Gastrocnemius medialis (tissue), 4 donors: ENCODE results near the gene YPEL1. TPM values are rescaled to one million over a fixed set of nuclear protein-coding genes. Genes with fewer than 3 reads are reported as not detected.

Experiments
- ATAC-seq, 2 donors: fragments of 150-250 bp; one replicate each; pipeline ENCODE4 v1.9.1; 2016
- DNase-seq, 2 donors: peaks; one replicate each; pipeline ENCODE4 v3.0.0-alpha.2; 2019
- H3K27ac ChIP-seq, 4 donors: fragments of 200-600 bp; sonication (generic); 1 replicate in 1 of 4; 2 replicates in 3 of 4; pipeline ENCODE4 v1.5.1; 2016 to 2018; ENCODE audit warnings: mild to moderate bottlenecking in 2 of 4, moderate library complexity in 1 of 4
- H3K27me3 ChIP-seq, 3 donors: fragments of 200-600 bp; sonication (generic) in 2 of 3; 1 replicate in 1 of 3; 2 replicates in 2 of 3; pipeline versions ENCODE4 v1.5.1 to v1.6.0; 2016 to 2019; ENCODE audit warnings: mild to moderate bottlenecking in 1 of 3, moderate library complexity in 1 of 3
- H3K36me3 ChIP-seq, 2 donors: fragments of 200-600 bp; sonication (generic) in 1 of 2; one replicate each; pipeline ENCODE4 v1.5.1; 2017 to 2018
- H3K4me1 ChIP-seq, 2 donors: fragments of 200-600 bp; sonication (generic) in 1 of 2; one replicate each; pipeline ENCODE4 v1.5.1; 2016 to 2017; ENCODE audit warnings: mild to moderate bottlenecking in 2 of 2
- H3K4me3 ChIP-seq, 4 donors: fragments of 200-600 bp; sonication (generic) in 3 of 4; 1 replicate in 1 of 4; 2 replicates in 3 of 4; pipeline ENCODE4 v1.5.1; 2016 to 2019; ENCODE audit warnings: mild to moderate bottlenecking in 2 of 4
- H3K9me3 ChIP-seq, 3 donors: fragments of 200-600 bp; sonication (generic) in 2 of 3; 1 replicate in 1 of 3; 2 replicates in 2 of 3; pipeline ENCODE4 v1.5.1; 2016 to 2019
- POLR2A ChIP-seq, 2 donors: fragments of 450-650 bp; IDR thresholded peaks; one replicate each; pipeline ENCODE4 v1.6.1; 2017; ENCODE audit warnings: antibody characterized with exemption in 2 of 2, mild to moderate bottlenecking in 2 of 2, moderate library complexity in 2 of 2
- in situ Hi-C, 4 donors: fragments of 200-750 bp; cut with MboI; loops; one replicate each; pipeline versions ENCODE4 v1.15.0 to v1.8.0; 2017; ENCODE audit warnings: low sequenced_read_pairs in 4 of 4
- intact Hi-C: fragments of 100-400 bp; cut with DNase I; formaldehyde crosslinking; loops from one replicate; pipeline ENCODE4 v1.15.1; 2023; ENCODE audit warnings: low total_unique reads
- total RNA-seq, 4 donors: library from RNA; depleted of rRNA; stranded (reverse); fragments of >200 nt; gene quantifications; one replicate each; pipeline versions ENCODE4 v1.1.0 to v1.2.3, GENCODE V29; 2016
- TF ChIP-seq, protein P1 (sequence below), 5 experiments: fragments of 450-650 bp in 3 of 5; fragments of 200-600 bp in 2 of 5; sonication (generic) in 2 of 5; IDR thresholded peaks in 4 of 5; conservative IDR thresholded peaks in 1 of 5; 1 replicate in 4 of 5; 2 replicates in 1 of 5; pipeline ENCODE4 v1.5.1; 2016 to 2019; ENCODE audit warnings: antibody characterized with exemption in 5 of 5, mild to moderate bottlenecking in 3 of 5, moderate library complexity in 3 of 5

Gene YPEL1
- total RNA-seq, 4 donors from 2014 or later: 23.6 to 42.1 (median 36.4) TPM

DNA sequence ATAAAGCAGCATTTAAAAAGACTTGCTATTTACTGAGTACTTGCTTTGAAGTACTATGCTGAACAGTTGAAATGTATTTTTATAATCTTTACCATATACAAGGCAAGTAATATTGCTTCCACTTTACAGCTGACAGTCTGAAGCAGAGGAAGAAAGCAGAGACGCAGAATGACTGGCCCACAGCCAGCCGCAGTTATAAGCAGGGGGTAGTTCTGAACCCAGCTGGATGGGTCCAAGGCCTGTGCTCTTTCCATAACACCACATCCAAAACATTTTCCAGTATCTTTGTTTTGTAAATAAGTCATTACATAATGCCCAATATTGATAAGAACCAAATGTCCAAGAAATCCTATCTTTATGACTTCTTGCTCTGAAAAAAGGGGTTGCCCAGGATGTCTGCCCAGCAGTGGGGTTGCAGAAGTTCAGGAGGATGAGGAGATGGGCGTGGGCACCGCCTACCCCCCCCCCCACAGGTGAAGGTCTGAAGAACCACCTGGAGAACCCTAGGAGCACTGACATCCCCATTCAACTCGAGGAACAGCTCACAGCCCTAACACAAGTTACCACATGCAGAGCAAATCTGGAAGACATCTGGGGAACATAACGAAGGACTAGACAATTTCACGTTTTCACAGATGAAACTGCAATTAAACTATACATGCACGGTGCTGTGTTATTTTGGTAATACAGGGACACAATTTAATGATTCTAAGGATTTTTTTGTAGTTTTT, 24.2 kb upstream of the YPEL1 start:
- Histone ChIP-seq H3K36me3 (peaks cover 0 to 33% of the 10 kb centered on the region in 2 donors), H3K9me3 (no peaks in the 10 kb centered on the region), H3K27me3 (no peaks in the 10 kb centered on the region), H3K4me1 (peaks cover 0 to 6% of the 10 kb centered on the region in 2 donors), H3K27ac (no peak overlapping the region), H3K4me3 (no peak overlapping the region)
- DNase-seq (no peak), ATAC-seq (no peak)
- in situ Hi-C loops (no loop called here), intact Hi-C loops (no loop called here)
- TF ChIP-seq, protein P1, sequence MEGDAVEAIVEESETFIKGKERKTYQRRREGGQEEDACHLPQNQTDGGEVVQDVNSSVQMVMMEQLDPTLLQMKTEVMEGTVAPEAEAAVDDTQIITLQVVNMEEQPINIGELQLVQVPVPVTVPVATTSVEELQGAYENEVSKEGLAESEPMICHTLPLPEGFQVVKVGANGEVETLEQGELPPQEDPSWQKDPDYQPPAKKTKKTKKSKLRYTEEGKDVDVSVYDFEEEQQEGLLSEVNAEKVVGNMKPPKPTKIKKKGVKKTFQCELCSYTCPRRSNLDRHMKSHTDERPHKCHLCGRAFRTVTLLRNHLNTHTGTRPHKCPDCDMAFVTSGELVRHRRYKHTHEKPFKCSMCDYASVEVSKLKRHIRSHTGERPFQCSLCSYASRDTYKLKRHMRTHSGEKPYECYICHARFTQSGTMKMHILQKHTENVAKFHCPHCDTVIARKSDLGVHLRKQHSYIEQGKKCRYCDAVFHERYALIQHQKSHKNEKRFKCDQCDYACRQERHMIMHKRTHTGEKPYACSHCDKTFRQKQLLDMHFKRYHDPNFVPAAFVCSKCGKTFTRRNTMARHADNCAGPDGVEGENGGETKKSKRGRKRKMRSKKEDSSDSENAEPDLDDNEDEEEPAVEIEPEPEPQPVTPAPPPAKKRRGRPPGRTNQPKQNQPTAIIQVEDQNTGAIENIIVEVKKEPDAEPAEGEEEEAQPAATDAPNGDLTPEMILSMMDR (IDR thresholded peaks at IDR 0.05 in 4 of 5, conservative IDR thresholded peaks at IDR 0.05 in 1 of 5): no peak
- TF ChIP-seq POLR2A (IDR thresholded peaks at IDR 0.05): no peak

DNA sequence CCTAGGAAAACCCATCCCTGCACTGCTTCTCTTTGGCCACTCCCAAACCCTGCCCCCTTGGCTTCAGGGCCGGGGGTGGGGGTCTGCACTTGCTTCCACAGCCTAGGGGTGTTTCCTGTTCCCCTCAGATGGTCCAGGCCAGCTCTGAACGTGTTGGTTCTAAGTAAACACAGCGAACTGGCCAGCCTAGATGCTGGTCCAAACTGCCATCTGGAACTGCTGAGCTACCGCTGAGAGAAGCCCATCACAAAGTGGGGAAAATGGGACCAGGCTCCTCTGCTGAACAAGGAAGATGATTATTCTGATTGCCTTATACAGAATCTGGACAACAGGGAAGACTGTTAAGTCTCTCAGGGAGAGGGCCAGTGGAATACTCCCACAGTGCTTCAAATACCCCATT, 23.5 kb upstream of the YPEL1 start:
- no peaks in the 10 kb centered on the region for H3K9me3 ChIP-seq
- no peak overlapping the region for H3K4me3 ChIP-seq
- H3K27me3 ChIP-seq: no peaks in the 10 kb centered on the region
- H3K36me3 ChIP-seq: peaks cover 0 to 28% of the 10 kb centered on the region in 2 donors
- H3K4me1 ChIP-seq: peaks cover 0 to 10% of the 10 kb centered on the region in 2 donors
- DNase-seq (no peak), ATAC-seq (no peak)
- H3K27ac ChIP-seq: no peak overlapping the region
- no peak for TF ChIP-seq POLR2A (IDR thresholded peaks at IDR 0.05)
- TF ChIP-seq, protein P1 (IDR thresholded peaks at IDR 0.05 in 4 of 5, conservative IDR thresholded peaks at IDR 0.05 in 1 of 5): no peak
- in situ Hi-C loops (no loop called here), intact Hi-C loops (no loop called here)

DNA sequence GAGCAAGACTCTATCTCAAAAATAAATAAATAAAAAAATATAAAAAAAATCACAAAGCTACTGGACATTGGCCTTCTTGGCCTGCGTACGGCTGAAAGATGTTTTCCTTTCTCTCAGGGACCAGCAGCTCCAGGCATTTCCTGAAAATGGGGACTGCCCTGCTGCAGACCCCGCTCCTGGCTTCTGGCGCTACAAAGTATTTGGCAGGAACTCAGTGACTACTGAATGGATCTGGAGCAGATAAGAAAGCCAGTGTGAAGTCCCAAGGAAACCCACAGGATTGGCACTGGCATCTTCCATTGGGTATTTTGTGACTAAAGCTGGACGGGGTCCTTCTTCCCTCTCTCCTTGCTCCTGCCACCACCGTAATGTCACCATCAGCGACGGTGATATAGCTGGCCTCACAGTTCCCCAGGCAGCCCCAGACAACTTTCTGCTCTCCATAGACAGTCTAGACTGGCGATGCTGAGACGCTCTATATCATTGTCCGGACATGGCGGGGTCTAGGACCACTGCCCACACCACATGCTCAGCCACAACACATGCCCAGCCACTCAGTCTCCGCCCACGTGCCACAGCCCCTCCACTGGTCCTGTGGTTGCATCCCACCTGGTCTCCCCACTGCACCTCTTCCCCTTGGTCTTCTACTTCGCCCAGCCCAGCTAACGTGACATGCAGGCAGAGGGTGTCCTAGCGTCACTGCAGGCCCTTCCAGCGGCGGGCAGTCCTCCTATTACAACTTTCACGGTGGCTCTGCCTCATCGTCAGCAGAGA, 22.7 kb upstream of the YPEL1 start:
- TF ChIP-seq, protein P1 (IDR thresholded peaks at IDR 0.05 in 4 of 5, conservative IDR thresholded peaks at IDR 0.05 in 1 of 5): no peak
- TF ChIP-seq POLR2A (IDR thresholded peaks at IDR 0.05): no peak
- intact Hi-C loops: no loop called here
- Histone ChIP-seq H3K4me3 (no peak overlapping the region), H3K9me3 (no peaks in the 10 kb centered on the region), H3K27me3 (no peaks in the 10 kb centered on the region), H3K36me3 (peaks cover 0 to 19% of the 10 kb centered on the region in 2 donors), H3K4me1 (peaks cover 0 to 11% of the 10 kb centered on the region in 2 donors), H3K27ac (no peak overlapping the region)
- DNase-seq (no peak), ATAC-seq (no peak)
- in situ Hi-C loops: no loop called here

DNA sequence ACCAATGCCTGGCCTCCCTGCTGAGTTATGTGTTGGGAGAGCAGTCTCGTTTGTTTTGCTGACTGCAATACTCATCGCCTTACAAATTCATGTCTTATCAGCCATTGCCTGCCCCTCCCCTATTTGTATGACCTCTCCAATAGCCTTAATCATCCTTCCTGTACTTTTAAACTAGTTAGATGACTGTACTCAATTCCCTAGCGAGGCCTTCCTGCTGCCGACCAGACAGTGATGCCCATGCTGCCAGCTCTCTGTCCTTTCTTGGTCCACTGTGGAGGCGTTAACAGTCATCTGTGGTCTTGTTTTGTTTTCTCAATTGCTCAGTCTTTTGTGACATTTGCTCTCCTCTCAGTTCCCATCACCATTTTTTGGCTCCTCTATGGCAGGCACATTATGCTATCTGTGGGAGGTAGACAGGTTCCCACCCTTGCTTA, 20.3 kb upstream of the YPEL1 start:
- intact Hi-C loops: no loop called here
- no peak overlapping the region for H3K4me3 ChIP-seq
- ATAC-seq: no peak

More for the DNA sequence above, 20.3 kb upstream of the YPEL1 start:
- H3K4me1 ChIP-seq: peaks cover 0 to 11% of the 10 kb centered on the region in 2 donors
- H3K27ac ChIP-seq: peak overlapping the region in 1 of 4 donors; percentile 0
- no peak for DNase-seq
- in situ Hi-C loops: no loop called here
- TF ChIP-seq POLR2A (IDR thresholded peaks at IDR 0.05): no peak
- TF ChIP-seq, protein P1 (IDR thresholded peaks at IDR 0.05 in 4 of 5, conservative IDR thresholded peaks at IDR 0.05 in 1 of 5): no peak
- H3K9me3 ChIP-seq: no peaks in the 10 kb centered on the region
- no peaks in the 10 kb centered on the region for H3K27me3 ChIP-seq
- no peaks in the 10 kb centered on the region for H3K36me3 ChIP-seq
